ENCODE results near the gene PDE4D.

Gene PDE4D

GRCh38 chr5:59238126-59238902 lies 655.2 kb downstream of the PDE4D start:
- DNase-seq (ENCODE audit: low read depth), result no peak
- no peak overlapping the region for H3K4me3 ChIP-seq (ENCODE audit: low read depth, low read length)
- TF ChIP-seq, protein P1, sequence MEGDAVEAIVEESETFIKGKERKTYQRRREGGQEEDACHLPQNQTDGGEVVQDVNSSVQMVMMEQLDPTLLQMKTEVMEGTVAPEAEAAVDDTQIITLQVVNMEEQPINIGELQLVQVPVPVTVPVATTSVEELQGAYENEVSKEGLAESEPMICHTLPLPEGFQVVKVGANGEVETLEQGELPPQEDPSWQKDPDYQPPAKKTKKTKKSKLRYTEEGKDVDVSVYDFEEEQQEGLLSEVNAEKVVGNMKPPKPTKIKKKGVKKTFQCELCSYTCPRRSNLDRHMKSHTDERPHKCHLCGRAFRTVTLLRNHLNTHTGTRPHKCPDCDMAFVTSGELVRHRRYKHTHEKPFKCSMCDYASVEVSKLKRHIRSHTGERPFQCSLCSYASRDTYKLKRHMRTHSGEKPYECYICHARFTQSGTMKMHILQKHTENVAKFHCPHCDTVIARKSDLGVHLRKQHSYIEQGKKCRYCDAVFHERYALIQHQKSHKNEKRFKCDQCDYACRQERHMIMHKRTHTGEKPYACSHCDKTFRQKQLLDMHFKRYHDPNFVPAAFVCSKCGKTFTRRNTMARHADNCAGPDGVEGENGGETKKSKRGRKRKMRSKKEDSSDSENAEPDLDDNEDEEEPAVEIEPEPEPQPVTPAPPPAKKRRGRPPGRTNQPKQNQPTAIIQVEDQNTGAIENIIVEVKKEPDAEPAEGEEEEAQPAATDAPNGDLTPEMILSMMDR (conservative IDR thresholded peaks at IDR 0.05; ENCODE audit: low read depth, low read length), result no peak

DNA sequence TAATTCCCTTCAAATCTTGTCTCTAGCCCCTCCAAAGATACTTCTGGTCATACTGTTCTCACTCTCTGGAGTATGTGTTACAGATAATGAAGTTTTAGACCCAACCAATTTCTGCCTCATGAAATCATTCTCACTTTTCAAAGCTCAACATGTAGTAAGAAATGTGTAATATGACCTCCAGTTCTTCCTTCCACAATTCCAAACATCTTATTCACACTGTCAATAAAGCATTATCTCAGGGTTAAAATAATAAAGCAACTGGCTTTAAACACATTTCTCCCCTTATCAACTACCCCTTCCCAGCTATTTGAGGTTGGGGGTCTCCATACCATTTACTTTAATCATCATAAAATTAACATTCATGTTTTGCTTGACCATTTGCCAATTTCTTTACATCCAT lies 656.5 kb downstream of the PDE4D start:
- DNase-seq (ENCODE audit: low read depth), result peak; percentile 82
- H3K4me3 ChIP-seq (ENCODE audit: low read depth, low read length), result no peak overlapping the region
- TF ChIP-seq, protein P1 (conservative IDR thresholded peaks at IDR 0.05; ENCODE audit: low read depth, low read length), result no peak

- DNase-seq (ENCODE audit: low read depth), result peak; percentile 63
- TF ChIP-seq, protein P1 (conservative IDR thresholded peaks at IDR 0.05; ENCODE audit: low read depth, low read length), result no peak
- no peak overlapping the region for H3K4me3 ChIP-seq (ENCODE audit: low read depth, low read length)
Observed at GRCh38 chr5:59236448-59236847, 657.1 kb downstream of the PDE4D start.

GRCh38 chr5:59234236-59234635 lies 659.3 kb downstream of the PDE4D start:
- TF ChIP-seq, protein P1 (conservative IDR thresholded peaks at IDR 0.05; ENCODE audit: low read depth, low read length), result no peak
- H3K4me3 ChIP-seq (ENCODE audit: low read depth, low read length), result no peak overlapping the region

DNA sequence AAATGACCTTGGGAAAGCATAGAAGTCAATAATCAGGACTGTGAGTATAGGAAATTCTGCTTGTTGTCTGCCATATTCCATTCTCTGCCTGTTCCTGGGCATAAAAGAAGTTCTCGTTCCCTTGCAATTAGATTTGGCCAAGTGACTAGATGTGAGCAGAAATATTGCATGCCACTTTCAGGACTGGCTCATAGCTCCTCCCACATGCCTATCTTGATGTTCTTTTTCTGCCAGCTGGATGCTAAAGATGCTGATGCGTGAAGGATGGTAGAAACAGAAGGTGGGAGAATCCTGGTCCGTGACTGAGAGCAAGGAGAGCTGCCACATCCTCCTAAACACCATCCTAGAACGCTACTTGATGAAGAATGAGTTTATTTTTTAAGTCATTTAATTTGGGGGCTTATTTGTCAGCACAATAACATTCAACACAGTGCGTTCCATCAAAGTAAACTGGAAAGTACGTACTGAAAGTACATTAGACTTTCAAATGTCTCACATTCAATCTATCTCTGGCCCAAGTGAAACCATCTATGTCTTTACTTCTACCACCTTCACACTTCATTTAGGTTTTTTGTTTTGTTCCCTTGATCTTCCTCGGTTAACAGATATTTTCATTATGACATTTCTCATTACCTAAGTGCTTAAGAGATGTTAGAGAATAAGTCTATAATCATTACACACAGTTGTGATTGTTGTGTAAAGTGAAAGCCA lies 662.1 kb downstream of the PDE4D start:
- TF ChIP-seq, protein P1 (conservative IDR thresholded peaks at IDR 0.05; ENCODE audit: low read depth, low read length), result no peak
- no peak for DNase-seq (ENCODE audit: low read depth)
- H3K4me3 ChIP-seq (ENCODE audit: low read depth, low read length), result no peak overlapping the region

More at GRCh38 chr5:59234236-59234635, 659.3 kb downstream of the PDE4D start:
- DNase-seq (ENCODE audit: low read depth), result no peak

DNA sequence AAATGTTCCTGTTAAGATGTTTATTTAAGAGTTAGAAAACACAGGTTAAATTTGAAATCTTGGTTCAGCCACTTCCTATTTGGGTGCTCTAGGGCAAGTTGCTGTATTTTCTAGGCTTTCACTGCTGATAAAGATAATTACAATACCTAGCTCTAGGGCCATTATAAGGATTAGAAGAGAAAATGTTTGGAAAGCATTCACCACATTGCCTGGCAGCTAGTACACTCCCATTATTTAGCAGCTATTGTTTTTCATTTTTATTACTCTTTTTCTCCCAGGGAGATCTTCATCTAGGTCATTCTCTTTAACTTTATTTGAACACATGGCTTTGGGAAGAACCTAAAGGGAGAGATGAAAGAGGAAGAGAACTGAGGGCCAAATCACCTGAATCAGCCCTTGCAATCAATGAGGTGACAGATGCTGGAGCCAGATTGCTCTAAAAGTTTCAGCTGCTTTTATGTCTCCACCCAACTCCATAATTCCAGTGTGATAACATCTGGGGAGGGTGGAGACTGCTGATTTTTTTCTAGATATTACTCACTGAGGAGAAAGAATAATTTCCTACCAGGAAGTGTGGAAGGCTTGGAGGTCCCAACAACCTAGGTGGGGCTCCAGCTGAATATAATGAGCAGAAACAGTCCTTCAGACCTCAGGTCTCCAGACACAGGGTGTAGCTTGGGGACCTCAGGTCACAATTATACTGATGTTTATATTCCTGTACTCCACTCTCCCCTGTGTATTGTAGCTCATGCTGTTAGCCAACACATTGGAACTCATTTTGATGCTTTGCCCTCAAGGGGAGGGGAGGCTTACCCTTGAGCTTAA lies 670.6 kb downstream of the PDE4D start:
- TF ChIP-seq, protein P1 (conservative IDR thresholded peaks at IDR 0.05; ENCODE audit: low read depth, low read length), result no peak
- DNase-seq (ENCODE audit: low read depth), result peak; percentile 39
- H3K4me3 ChIP-seq (ENCODE audit: low read depth, low read length), result no peak overlapping the region
